CD14-positive monocyte (primary cell): ENCODE data around the gene CXCL12. TPM values are rescaled to one million over a fixed set of nuclear protein-coding genes. Genes with fewer than 3 reads are reported as not detected.

Experiments used
- DNase-seq, 3 donors: peaks; one replicate each; pipeline ENCODE4 v3.0.0-alpha.2; 2011 to 2022
- H2AFZ ChIP-seq: 2 replicates; pipeline ENCODE4 v1.6.0; 2012; ENCODE audit warnings: mild to moderate bottlenecking, low read depth, low read length, inconsistent platforms; ENCODE audit not compliant: insufficient read depth, poor library complexity, severe bottlenecking
- H3K27ac ChIP-seq, 2 donors: 1 replicate in 1 of 2; 2 replicates in 1 of 2; pipeline ENCODE4 v1.5.1; 2012 to 2013; ENCODE audit warnings: low read length in 2 of 2, control low read depth in 1 of 2, inconsistent platforms in 1 of 2, low read depth in 1 of 2, mild to moderate bottlenecking in 1 of 2
- H3K27me3 ChIP-seq, 2 donors: one replicate each; pipeline versions ENCODE4 v1.6.0 to v1.6.1; 2011 to 2013; ENCODE audit warnings: low read length in 2 of 2; ENCODE audit not compliant: control insufficient read depth in 2 of 2, insufficient read depth in 2 of 2
- H3K36me3 ChIP-seq, 2 donors: replicated peaks in 1 of 2; 1 replicate in 1 of 2; 2 replicates in 1 of 2; pipeline versions ENCODE4 v1.5.1 to v1.6.1; 2012 to 2013; ENCODE audit warnings: low read length in 2 of 2, control low read depth in 1 of 2, inconsistent platforms in 1 of 2, mild to moderate bottlenecking in 1 of 2; ENCODE audit not compliant: insufficient read depth in 2 of 2, control insufficient read depth in 1 of 2
- H3K4me1 ChIP-seq, 2 donors: 1 replicate in 1 of 2; 2 replicates in 1 of 2; pipeline versions ENCODE4 v1.5.1 to v1.6.1; 2012 to 2013; ENCODE audit warnings: low read length in 2 of 2, control low read depth in 1 of 2, inconsistent platforms in 1 of 2, mild to moderate bottlenecking in 1 of 2, moderate library complexity in 1 of 2; ENCODE audit not compliant: insufficient read depth in 2 of 2, control insufficient read depth in 1 of 2
- H3K4me2 ChIP-seq: replicated peaks from 2 replicates; pipeline ENCODE3; 2012; ENCODE audit warnings: low read length, moderate library complexity, mild to moderate bottlenecking; ENCODE audit not compliant: poor library complexity, severe bottlenecking; ENCODE audit errors: extremely low read depth
- H3K4me3 ChIP-seq, 3 experiments: fragments of 200-600 bp in 1 of 3; sonication (generic) in 1 of 3; replicated peaks in 1 of 3; 1 replicate in 2 of 3; 2 replicates in 1 of 3; pipeline ENCODE4 v1.5.1; 2011 to 2013; ENCODE audit warnings: low read length in 3 of 3, mild to moderate bottlenecking in 3 of 3, control low read depth in 2 of 3, low read depth in 2 of 3, inconsistent platforms in 1 of 3, moderate library complexity in 1 of 3
- H3K79me2 ChIP-seq: 2 replicates; pipeline ENCODE4 v1.6.0; 2012; ENCODE audit warnings: mild to moderate bottlenecking, control low read depth, inconsistent platforms, low read length, moderate library complexity; ENCODE audit not compliant: insufficient read depth
- H3K9ac ChIP-seq: 2 replicates; pipeline ENCODE4 v1.6.0; 2017; ENCODE audit warnings: low read length, mild to moderate bottlenecking; ENCODE audit not compliant: insufficient read depth, poor library complexity, severe bottlenecking
- H3K9me3 ChIP-seq, 2 donors: replicated peaks in 1 of 2; 1 replicate in 1 of 2; 2 replicates in 1 of 2; pipeline versions ENCODE4 v1.5.1 to v1.6.1; 2012 to 2013; ENCODE audit warnings: low read length in 2 of 2, control low read depth in 1 of 2; ENCODE audit not compliant: control insufficient read depth in 1 of 2, insufficient read depth in 1 of 2
- H4K20me1 ChIP-seq: 2 replicates; pipeline ENCODE4 v1.6.0; 2012; ENCODE audit warnings: mild to moderate bottlenecking, low read length, control low read depth, moderate library complexity; ENCODE audit not compliant: insufficient read depth
- H3K27ac Mint-ChIP-seq, 7 donors: one replicate each; pipeline ENCODE4 v1.8.0; 2020; ENCODE audit warnings: mild to moderate bottlenecking in 7 of 7, mixed read lengths in 7 of 7, moderate library complexity in 6 of 7, inconsistent platforms in 2 of 7
- H3K27me3 Mint-ChIP-seq, 3 donors: one replicate each; pipeline ENCODE4 v1.8.0; 2021 to 2022; ENCODE audit warnings: low read depth in 3 of 3, mild to moderate bottlenecking in 3 of 3, mixed read lengths in 3 of 3, moderate library complexity in 3 of 3, inconsistent platforms in 1 of 3
- H3K36me3 Mint-ChIP-seq, 2 donors: one replicate each; pipeline ENCODE4 v1.8.0; 2020; ENCODE audit warnings: mixed read lengths in 2 of 2, inconsistent platforms in 1 of 2, mild to moderate bottlenecking in 1 of 2
- H3K4me1 Mint-ChIP-seq: one replicate; pipeline ENCODE4 v1.8.0; 2020; ENCODE audit warnings: mild to moderate bottlenecking, mixed read lengths
- H3K4me3 Mint-ChIP-seq, 2 donors: one replicate each; pipeline ENCODE4 v1.8.0; 2020; ENCODE audit warnings: mild to moderate bottlenecking in 2 of 2, mixed read lengths in 2 of 2, moderate library complexity in 1 of 2
- H3K9me3 Mint-ChIP-seq, 7 donors: one replicate each; pipeline ENCODE4 v1.8.0; 2020 to 2022; ENCODE audit warnings: mixed read lengths in 7 of 7, mild to moderate bottlenecking in 6 of 7, moderate library complexity in 6 of 7, inconsistent platforms in 2 of 7
- WGBS: methylation state at CpG from one replicate; pipeline ENCODE4 v1.1.5; 2013; ENCODE audit warnings: missing lambda C conversion rate; ENCODE audit not compliant: insufficient coverage; 5-methylcytosine and 5-hydroxymethylcytosine counted together
- intact Hi-C, 2 donors: fragments of 100-400 bp; cut with micrococcal nuclease; formaldehyde crosslinking; loops; one replicate each; pipeline versions ENCODE4 v1.15.0 to v1.15.1; 2023
- polyA plus RNA-seq, 3 donors: library from polyadenylated mRNA; depleted of rRNA in 1 of 3; unstranded in 2 of 3; stranded (reverse) in 1 of 3; fragments of 300-500 nt in 2 of 3; fragments of >200 nt in 1 of 3; fragmentation: Illumina TruSeq in 2 of 3; gene quantifications; 1 replicate in 2 of 3; 2 replicates in 1 of 3; pipeline ENCODE4 v1.2.3, GENCODE V29; 2012 to 2021
- TF ChIP-seq, protein P1 (sequence below): fragments of 200-600 bp; IDR thresholded peaks from one replicate; pipeline ENCODE4 v1.8.0; 2022; ENCODE audit warnings: antibody characterized with exemption, mild to moderate bottlenecking

Gene CXCL12
- polyA plus RNA-seq, 3 donors = 0.21 TPM; not detected in 2

DNA sequence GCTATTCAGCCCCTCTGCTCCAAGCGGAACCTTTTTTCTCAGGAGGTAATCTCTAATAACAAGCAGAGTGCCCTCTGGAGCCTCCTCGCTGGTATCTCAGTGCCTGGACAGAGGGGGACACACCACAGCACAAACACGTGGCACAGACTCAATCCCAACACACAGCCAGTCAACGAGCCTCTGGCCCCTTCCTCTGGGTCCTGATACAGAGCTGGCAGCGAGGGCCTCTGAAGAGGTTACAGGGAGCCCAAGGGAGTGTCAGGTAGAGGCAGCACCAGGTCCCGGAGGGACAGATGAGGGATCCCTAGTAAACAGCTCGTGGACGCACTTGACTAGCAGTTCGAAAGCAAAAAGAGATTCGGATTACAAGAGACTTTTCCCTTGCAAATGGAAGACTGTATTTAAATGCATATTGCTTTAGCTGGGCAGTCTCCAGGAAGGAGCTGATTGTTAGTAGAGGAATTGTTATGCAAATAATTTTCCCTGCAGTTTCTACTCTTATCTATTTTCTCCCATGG, 14.1 kb downstream of the CXCL12 start:
- Mint-ChIP-seq H3K27ac (no peak overlapping the region), H3K4me1 (peaks cover 6% of the 10 kb centered on the region), H3K9me3 (peaks cover 0 to 2% (median 0%) of the 10 kb centered on the region in 7 donors), H3K27me3 (peaks cover under 1 to 2% (median 2%) of the 10 kb centered on the region in 3 donors), H3K36me3 (no peaks in the 10 kb centered on the region), H3K4me3 (no peak overlapping the region)
- no peaks in the 10 kb centered on the region for H3K36me3 ChIP-seq
- intact Hi-C loops = no loop called here
- H3K4me2 ChIP-seq = no peak overlapping the region
- H3K9me3 ChIP-seq = no peaks in the 10 kb centered on the region
- H3K4me3 ChIP-seq = no peak overlapping the region
- no peak overlapping the region for H3K27ac ChIP-seq
- no peaks in the 10 kb centered on the region for H4K20me1 ChIP-seq
- WGBS = 85% methylated on average over 5 of the region's 10 CpGs
- H3K9ac ChIP-seq = no peak overlapping the region
- H3K27me3 ChIP-seq = no peaks in the 10 kb centered on the region
- H3K4me1 ChIP-seq = no peaks in the 10 kb centered on the region
- DNase-seq = no peak
- TF ChIP-seq, protein P1, sequence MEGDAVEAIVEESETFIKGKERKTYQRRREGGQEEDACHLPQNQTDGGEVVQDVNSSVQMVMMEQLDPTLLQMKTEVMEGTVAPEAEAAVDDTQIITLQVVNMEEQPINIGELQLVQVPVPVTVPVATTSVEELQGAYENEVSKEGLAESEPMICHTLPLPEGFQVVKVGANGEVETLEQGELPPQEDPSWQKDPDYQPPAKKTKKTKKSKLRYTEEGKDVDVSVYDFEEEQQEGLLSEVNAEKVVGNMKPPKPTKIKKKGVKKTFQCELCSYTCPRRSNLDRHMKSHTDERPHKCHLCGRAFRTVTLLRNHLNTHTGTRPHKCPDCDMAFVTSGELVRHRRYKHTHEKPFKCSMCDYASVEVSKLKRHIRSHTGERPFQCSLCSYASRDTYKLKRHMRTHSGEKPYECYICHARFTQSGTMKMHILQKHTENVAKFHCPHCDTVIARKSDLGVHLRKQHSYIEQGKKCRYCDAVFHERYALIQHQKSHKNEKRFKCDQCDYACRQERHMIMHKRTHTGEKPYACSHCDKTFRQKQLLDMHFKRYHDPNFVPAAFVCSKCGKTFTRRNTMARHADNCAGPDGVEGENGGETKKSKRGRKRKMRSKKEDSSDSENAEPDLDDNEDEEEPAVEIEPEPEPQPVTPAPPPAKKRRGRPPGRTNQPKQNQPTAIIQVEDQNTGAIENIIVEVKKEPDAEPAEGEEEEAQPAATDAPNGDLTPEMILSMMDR = no peak
- no peak overlapping the region for H2AFZ ChIP-seq
- no peaks in the 10 kb centered on the region for H3K79me2 ChIP-seq

DNA sequence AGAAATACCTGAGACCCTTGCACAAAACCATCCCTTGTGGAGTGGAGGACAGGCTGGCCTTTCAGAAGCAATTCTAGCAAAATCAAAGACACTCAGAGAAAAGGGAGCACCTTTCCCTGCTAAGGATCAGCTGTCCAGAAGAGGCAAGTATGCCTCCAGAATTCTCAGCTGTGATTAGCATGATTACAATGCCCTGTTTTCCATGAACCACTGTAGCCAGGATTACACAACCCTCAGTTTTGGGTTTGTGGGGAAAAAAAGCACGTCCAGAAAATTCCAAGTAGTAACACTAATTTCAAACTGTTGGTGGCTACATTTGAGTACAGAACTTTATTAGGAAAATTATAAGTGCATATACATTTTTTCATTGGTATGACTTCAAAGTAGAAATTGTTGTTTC, 15.0 kb downstream of the CXCL12 start:
- Histone ChIP-seq H3K4me2 (no peak overlapping the region), H3K27ac (no peak overlapping the region), H3K9ac (no peak overlapping the region), H3K79me2 (no peaks in the 10 kb centered on the region), H3K4me1 (no peaks in the 10 kb centered on the region), H4K20me1 (no peaks in the 10 kb centered on the region), H3K4me3 (no peak overlapping the region), H2AFZ (no peak overlapping the region), H3K9me3 (no peaks in the 10 kb centered on the region), H3K27me3 (no peaks in the 10 kb centered on the region), H3K36me3 (no peaks in the 10 kb centered on the region)
- TF ChIP-seq, protein P1 = no peak
- WGBS = no CpG with 5 or more reads among the region's 1 CpG
- peaks cover 0 to 4% (median 0%) of the 10 kb centered on the region in 7 donors for H3K9me3 Mint-ChIP-seq
- H3K36me3 Mint-ChIP-seq = no peaks in the 10 kb centered on the region
- intact Hi-C loops = no loop called here
- peaks cover 6% of the 10 kb centered on the region for H3K4me1 Mint-ChIP-seq
- H3K27ac Mint-ChIP-seq = no peak overlapping the region
- H3K4me3 Mint-ChIP-seq = no peak overlapping the region
- no peak for DNase-seq
- peaks cover 0 to 2% (median 0%) of the 10 kb centered on the region in 3 donors for H3K27me3 Mint-ChIP-seq
